HUES64 (cell line): ENCODE measurements around the gene ZNF92.
"Not testable (repeated sequence)": the region's sequence is repeated elsewhere in the genome, so short reads cannot be mapped to it uniquely, and the experiment has no call there.

ENCODE experiments used
- H3K27ac ChIP-seq: 2 replicates; pipeline ENCODE4 v1.7.0; 2013; ENCODE audit warnings: low read depth, low read length, inconsistent platforms
- H3K27me3 ChIP-seq: 2 replicates; pipeline ENCODE4 v1.6.1; 2013; ENCODE audit warnings: mild to moderate bottlenecking, low read length; ENCODE audit not compliant: insufficient read depth
- H3K36me3 ChIP-seq: 2 replicates; pipeline ENCODE4 v1.6.1; 2013; ENCODE audit warnings: mild to moderate bottlenecking, low read length; ENCODE audit not compliant: insufficient read depth
- H3K4me1 ChIP-seq: 2 replicates; pipeline ENCODE4 v1.6.1; 2013; ENCODE audit warnings: mild to moderate bottlenecking, low read length, moderate library complexity; ENCODE audit not compliant: insufficient read depth
- H3K4me3 ChIP-seq: 2 replicates; pipeline ENCODE4 v1.5.1; 2013; ENCODE audit warnings: mild to moderate bottlenecking, low read length, moderate library complexity
- H3K9ac ChIP-seq: 2 replicates; pipeline ENCODE4 v1.6.1; 2013; ENCODE audit warnings: mild to moderate bottlenecking, low read depth, low read length
- H3K9me3 ChIP-seq: 2 replicates; pipeline ENCODE4 v1.6.1; 2013; ENCODE audit warnings: low read depth, low read length; ENCODE audit not compliant: insufficient read depth
- WGBS: fragments of 150-250, 120-280 bp; methylation state at CpG from one replicate; pipeline ENCODE4 v1.1.7; 2013; ENCODE audit warnings: missing lambda C conversion rate; 5-methylcytosine and 5-hydroxymethylcytosine counted together

ZNF92 gene

DNA sequence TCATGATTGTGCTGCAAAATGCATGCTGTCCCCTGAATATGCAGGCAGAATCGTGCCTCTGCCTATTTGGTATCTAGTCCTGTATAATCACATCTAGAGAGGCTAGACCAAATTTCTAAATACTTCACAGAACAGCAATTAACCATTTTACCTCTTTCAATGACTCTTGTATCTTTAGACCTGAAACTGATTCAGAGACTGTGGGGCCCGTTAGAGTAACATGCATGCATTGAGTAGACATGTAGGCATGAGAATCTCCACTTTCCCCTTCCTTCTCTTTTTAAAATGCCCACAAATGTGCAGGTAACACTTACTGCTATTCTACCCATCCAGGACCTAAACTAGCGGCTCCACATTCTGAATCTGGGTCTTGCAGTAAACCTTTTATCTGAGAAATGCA, 8.8 kb downstream of the ZNF92 start:
- WGBS = 93% methylated on average over 3 of the region's 3 CpGs
- H3K27ac ChIP-seq = no peak overlapping the region
- H3K9me3 ChIP-seq = no peaks in the 10 kb centered on the region
- no peaks in the 10 kb centered on the region for H3K27me3 ChIP-seq
- H3K4me1 ChIP-seq = peaks cover 23% of the 10 kb centered on the region
- no peak overlapping the region for H3K4me3 ChIP-seq
- H3K9ac ChIP-seq = no peak overlapping the region
- H3K36me3 ChIP-seq = peaks cover 24% of the 10 kb centered on the region

DNA sequence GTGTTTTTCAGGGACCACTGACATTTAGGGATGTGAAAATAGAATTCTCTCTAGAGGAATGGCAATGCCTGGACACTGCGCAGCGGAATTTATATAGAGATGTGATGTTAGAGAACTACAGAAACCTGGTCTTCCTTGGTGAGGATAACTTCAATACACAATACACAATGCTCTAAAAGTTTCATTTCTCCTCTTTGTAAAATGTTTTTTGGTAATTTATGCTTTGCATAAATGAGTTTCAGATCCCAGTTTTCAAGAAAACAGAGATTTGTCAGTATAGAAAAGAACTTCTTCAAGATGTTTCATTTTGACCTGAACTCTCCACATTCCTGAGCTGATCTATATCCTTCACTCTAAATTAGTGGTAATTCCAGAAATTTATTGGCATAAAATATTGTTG, 14.2 kb downstream of the ZNF92 start:
- WGBS = 79% methylated on average over 2 of the region's 2 CpGs
- peaks cover 53% of the 10 kb centered on the region for H3K36me3 ChIP-seq
- peaks cover 3% of the 10 kb centered on the region; the same call in 1 of the 2 replicates for H3K4me1 ChIP-seq
- H3K9ac ChIP-seq = no peak overlapping the region
- H3K4me3 ChIP-seq = no peak overlapping the region
- H3K27ac ChIP-seq = no peak overlapping the region
- no peaks in the 10 kb centered on the region for H3K27me3 ChIP-seq
- H3K9me3 ChIP-seq = no peaks in the 10 kb centered on the region

DNA sequence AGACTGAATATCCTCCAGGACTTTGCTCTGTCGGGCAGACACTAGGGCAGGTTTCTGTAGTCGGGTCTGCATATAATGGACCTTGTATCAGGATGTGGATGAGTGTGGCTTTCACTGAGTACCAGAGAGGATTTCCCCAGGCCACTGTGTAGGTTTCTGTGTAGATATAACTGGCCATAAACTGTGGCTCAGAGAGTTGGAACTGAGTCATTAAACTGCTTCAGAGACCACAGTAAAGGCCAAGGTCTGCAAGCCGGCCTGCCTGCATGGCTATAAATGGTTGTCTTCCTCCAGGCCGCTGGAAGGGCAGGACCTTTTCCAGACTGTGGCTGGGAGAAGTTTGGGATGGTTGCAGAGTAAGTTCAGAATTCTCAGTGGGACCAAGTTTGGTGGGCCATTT, 16.9 kb downstream of the ZNF92 start:
- Histone ChIP-seq H3K36me3 (peaks cover 70% of the 10 kb centered on the region), H3K4me1 (no peaks in the 10 kb centered on the region), H3K9ac (no peak overlapping the region), H3K27ac (no peak overlapping the region), H3K27me3 (no peaks in the 10 kb centered on the region), H3K4me3 (no peak overlapping the region), H3K9me3 (no peaks in the 10 kb centered on the region)
- 95% methylated on average over 4 of the region's 4 CpGs for WGBS

DNA sequence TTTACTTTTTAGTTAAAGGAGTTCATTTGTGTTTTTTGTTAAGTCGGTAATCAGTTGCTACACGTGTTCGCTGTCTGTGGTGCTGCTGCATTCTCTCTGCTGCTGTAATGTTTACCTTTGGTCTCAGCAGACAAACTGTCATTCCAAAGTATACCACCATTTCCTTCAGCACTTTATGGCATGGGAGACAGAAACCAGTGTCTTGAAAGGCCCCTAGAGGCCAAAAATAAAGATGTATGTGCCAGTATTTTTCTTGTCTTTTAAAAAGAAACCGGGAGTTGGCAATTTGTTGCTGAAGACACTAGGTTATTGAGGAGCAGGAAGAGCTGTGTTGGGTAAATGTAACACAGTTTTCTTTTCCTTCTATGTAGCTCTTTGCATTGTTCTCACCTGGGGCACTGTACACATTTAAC, 24.1 kb downstream of the ZNF92 start:
- no peak overlapping the region for H3K4me3 ChIP-seq
- WGBS = 95% methylated on average over 4 of the region's 4 CpGs
- peaks cover 45% of the 10 kb centered on the region for H3K9me3 ChIP-seq
- H3K4me1 ChIP-seq = no peaks in the 10 kb centered on the region
- H3K27me3 ChIP-seq = no peaks in the 10 kb centered on the region
- peaks cover 68% of the 10 kb centered on the region for H3K36me3 ChIP-seq
- H3K9ac ChIP-seq = no peak overlapping the region
- H3K27ac ChIP-seq = no peak overlapping the region

DNA sequence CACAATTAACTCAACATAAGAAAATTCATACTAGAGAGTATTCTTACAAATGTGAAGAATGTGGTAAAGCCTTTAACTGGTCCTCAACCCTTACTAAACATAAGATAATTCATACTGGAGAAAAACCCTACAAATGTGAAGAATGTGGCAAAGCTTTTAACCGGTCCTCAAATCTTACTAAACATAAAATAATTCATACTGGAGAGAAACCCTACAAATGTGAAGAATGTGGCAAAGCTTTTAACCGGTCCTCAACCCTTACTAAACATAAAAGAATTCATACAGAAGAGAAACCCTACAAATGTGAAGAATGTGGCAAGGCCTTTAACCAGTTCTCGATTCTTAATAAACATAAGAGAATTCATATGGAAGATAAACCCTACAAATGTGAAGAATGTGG, 25.0 kb downstream of the ZNF92 start:
- not testable (repeated sequence) for H3K27me3 ChIP-seq, H3K9ac ChIP-seq, H3K27ac ChIP-seq, H3K4me1 ChIP-seq, H3K4me3 ChIP-seq
- peaks cover 60% of the 10 kb centered on the region for H3K36me3 ChIP-seq
- H3K9me3 ChIP-seq = peaks cover 50% of the 10 kb centered on the region
- 90% methylated on average over 2 of the region's 3 CpGs for WGBS

DNA sequence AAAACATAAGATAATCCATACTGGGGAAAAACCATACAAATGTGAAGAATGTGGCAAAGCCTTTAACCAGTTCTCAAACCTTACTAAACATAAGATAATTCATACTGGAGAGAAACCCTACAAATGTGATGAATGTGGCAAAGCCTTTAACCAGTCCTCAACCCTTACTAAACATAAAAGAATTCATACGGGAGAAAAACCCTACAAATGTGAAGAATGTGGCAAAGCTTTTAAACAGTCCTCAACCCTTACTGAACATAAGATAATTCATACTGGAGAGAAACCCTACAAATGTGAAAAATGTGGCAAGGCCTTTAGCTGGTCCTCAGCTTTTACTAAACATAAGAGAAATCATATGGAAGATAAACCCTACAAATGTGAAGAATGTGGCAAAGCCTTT, 25.4 kb downstream of the ZNF92 start:
- WGBS = 100% methylated on average over 1 of the region's 1 CpG
- Histone ChIP-seq H3K9me3 (peaks cover 53% of the 10 kb centered on the region), H3K36me3 (peaks cover 56% of the 10 kb centered on the region)
- H3K27ac ChIP-seq, H3K27me3 ChIP-seq, H3K4me1 ChIP-seq, H3K4me3 ChIP-seq, H3K9ac ChIP-seq: not testable (repeated sequence)

DNA sequence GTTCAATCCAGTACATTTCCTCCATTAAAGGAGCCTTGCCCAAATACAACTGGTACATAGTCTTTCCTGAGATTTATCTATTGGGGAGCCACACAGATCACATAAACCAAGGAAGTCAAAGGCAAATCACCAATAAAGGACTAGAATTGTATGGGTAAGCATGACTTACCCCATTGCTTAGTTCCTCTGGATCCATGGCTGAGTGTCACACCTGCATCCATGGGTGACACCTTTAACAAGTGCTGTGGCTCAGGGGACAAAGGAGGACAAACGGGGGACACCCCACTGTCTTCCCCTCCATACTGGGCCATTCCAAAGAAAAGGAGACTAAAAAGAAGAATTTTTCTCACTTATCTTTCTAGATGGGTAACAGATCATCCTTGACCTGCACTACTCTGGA, 30.4 kb downstream of the ZNF92 start:
- H3K36me3 ChIP-seq = peaks cover 26% of the 10 kb centered on the region
- peaks cover 89% of the 10 kb centered on the region for H3K9me3 ChIP-seq
- H3K9ac ChIP-seq = no peak overlapping the region
- no peaks in the 10 kb centered on the region for H3K4me1 ChIP-seq
- no peaks in the 10 kb centered on the region for H3K27me3 ChIP-seq
- WGBS = 69% methylated on average over 1 of the region's 1 CpG
- no peak overlapping the region for H3K27ac ChIP-seq
- H3K4me3 ChIP-seq = no peak overlapping the region

DNA sequence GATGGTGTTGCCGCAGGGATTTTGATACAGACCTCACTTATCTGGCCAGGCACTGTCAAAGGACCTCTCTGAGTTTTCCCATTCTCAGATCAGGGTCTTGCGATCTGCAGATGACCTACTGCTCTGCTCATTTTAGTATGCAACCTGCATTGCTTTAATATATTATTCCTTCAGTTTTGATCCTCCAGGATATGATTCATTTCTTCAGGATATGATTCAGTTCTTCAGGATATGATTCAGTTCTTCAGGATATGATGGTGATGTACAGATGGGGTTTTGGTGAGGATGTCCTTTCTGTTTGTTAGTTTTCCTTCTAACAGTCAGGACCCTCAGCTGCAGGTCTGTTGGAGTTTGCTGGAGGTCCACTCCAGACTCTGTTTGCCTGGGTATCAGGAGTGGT, 33.1 kb downstream of the ZNF92 start:
- H3K27me3 ChIP-seq, H3K4me3 ChIP-seq, H3K27ac ChIP-seq, H3K4me1 ChIP-seq, H3K9ac ChIP-seq, H3K36me3 ChIP-seq: not testable (repeated sequence)
- peaks cover 76% of the 10 kb centered on the region for H3K9me3 ChIP-seq
- 93% methylated on average over 2 of the region's 2 CpGs for WGBS

DNA sequence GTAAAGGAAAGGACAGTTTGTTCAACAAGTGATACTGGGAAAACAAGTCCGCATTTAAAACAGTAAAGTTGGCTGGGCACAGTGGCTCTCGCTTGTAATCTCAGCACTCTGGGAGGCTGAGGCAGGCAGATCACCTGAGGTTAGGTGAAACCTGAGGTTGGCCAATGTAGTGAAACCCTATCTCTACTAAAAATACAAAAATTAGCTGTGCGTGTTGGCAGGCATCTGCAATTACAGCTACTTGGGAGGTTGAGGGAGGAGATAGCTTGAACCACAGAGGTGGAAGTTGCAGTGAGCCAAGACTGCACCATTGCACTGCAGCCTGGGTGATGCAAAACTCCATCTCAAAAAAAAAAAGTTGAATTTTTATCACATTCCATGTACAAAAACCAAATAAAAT, 35.7 kb downstream of the ZNF92 start:
- no peak overlapping the region for H3K9ac ChIP-seq
- H3K27me3 ChIP-seq = no peaks in the 10 kb centered on the region
- WGBS = 92% methylated on average over 3 of the region's 3 CpGs
- peaks cover 62% of the 10 kb centered on the region for H3K9me3 ChIP-seq
- H3K27ac ChIP-seq = no peak overlapping the region
- no peaks in the 10 kb centered on the region for H3K36me3 ChIP-seq
- H3K4me3 ChIP-seq = no peak overlapping the region
- H3K4me1 ChIP-seq = no peaks in the 10 kb centered on the region

DNA sequence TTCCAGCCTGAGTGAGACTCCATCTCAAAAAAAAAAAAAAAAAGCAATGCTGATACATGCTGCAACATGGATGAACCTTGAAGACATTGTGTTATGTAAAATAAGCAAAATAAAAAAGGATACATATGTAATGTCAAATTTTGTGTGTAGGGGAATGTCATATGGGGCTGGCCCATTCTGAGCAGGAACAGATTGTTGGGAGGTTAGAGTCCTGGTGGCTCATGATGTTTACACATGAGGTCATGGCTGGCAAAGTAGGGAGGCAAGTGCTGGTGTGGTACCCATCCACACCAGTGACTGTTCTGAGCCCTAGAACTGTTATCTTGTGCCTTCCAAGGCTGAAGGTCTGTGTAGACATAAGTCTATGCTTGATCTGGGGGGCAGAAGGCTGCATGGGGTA, 37.6 kb downstream of the ZNF92 start:
- Histone ChIP-seq H3K4me1 (no peaks in the 10 kb centered on the region), H3K4me3 (no peak overlapping the region)

DNA sequence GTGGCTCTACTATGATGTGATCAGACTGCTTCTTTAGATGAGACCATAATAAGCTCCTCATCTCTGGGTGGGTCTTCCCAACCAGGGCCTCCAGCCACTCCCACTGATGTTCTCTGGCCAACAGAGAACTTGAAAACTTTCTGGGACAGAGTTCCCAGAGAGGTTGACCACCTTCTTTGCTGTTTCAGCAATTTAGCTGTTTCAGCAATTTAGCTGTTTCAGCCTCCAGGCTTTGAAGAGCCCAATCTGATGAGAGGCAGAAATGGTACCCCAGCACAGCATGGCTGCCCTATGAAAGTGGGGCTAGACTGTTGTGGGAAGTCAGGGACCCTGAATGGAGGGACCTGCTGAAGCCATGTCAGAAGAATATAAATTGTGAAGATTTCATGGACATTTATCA, 49.0 kb downstream of the ZNF92 start:
- H3K9me3 ChIP-seq = peaks cover 47% of the 10 kb centered on the region
- H3K4me1 ChIP-seq = no peaks in the 10 kb centered on the region
- H3K36me3 ChIP-seq = no peaks in the 10 kb centered on the region
- no peaks in the 10 kb centered on the region for H3K27me3 ChIP-seq
- H3K9ac ChIP-seq = no peak overlapping the region
- H3K27ac ChIP-seq = no peak overlapping the region
- no peak overlapping the region for H3K4me3 ChIP-seq

More for the DNA sequence above, 37.6 kb downstream of the ZNF92 start:
- H3K9ac ChIP-seq = no peak overlapping the region
- no peaks in the 10 kb centered on the region for H3K36me3 ChIP-seq
- peaks cover 46% of the 10 kb centered on the region for H3K9me3 ChIP-seq
- no peak overlapping the region for H3K27ac ChIP-seq
- no peaks in the 10 kb centered on the region for H3K27me3 ChIP-seq

DNA sequence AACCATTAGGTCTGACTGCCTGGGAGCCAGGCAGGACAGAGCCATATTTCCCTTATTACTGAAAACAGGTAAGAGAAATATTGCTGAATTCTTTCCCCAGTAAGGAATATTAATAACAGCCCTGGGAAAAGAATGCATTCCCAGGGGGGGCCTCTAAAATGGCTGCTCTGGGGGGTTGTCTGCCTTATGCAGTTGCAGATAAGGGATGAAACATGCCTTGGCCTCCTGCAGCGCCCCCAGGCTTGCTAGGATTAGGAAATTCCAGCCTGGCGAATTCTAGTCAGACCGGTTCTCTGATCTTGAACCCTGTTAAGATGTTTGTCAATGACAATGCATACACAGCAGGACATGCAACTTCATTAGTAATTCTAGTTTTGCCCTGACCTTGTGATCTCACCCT, 49.6 kb downstream of the ZNF92 start:
- not testable (repeated sequence) for H3K27me3 ChIP-seq
- H3K9me3 ChIP-seq = peaks cover 50% of the 10 kb centered on the region
- 76% methylated on average over 3 of the region's 3 CpGs for WGBS

More for the DNA sequence above, 49.6 kb downstream of the ZNF92 start:
- H3K9ac ChIP-seq, H3K4me3 ChIP-seq, H3K4me1 ChIP-seq, H3K36me3 ChIP-seq, H3K27ac ChIP-seq: not testable (repeated sequence)
